DMS114 treated with DMSO at 0.1 percent for 48 hours (cell line): ENCODE measurements around the gene SLC4A2.

Experiments
- DNase-seq: peaks from one replicate; lab custom pipeline; 2025; ENCODE audit not compliant: unreplicated experiment; lab: John Stamatoyannopoulos, UW

SLC4A2 gene

DNA sequence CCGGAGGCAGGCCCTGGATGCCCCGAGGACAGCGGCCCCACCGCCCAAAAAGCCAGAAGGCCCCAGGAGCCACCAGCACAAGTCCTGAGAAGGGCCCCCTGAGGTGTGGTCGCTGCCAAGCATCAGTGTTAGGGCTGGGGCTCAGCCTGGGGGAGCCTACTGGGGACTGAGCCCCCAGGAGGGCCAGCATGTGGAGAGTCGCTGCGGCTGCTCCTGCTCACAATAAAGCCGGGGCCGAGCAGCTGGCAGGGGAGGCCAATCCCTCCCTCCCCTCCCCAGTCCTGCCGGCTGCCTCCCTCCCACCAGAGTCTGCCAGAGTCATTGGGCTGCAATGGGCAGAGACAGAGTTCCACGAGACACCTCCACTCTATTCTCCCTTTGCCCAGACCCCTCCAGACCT lies 14.1 kb upstream of the SLC4A2 start:
- DNase-seq: no peak

GRCh38 chr7:151045967-151046366 lies 13.4 kb upstream of the SLC4A2 start:
- no peak for DNase-seq

DNA sequence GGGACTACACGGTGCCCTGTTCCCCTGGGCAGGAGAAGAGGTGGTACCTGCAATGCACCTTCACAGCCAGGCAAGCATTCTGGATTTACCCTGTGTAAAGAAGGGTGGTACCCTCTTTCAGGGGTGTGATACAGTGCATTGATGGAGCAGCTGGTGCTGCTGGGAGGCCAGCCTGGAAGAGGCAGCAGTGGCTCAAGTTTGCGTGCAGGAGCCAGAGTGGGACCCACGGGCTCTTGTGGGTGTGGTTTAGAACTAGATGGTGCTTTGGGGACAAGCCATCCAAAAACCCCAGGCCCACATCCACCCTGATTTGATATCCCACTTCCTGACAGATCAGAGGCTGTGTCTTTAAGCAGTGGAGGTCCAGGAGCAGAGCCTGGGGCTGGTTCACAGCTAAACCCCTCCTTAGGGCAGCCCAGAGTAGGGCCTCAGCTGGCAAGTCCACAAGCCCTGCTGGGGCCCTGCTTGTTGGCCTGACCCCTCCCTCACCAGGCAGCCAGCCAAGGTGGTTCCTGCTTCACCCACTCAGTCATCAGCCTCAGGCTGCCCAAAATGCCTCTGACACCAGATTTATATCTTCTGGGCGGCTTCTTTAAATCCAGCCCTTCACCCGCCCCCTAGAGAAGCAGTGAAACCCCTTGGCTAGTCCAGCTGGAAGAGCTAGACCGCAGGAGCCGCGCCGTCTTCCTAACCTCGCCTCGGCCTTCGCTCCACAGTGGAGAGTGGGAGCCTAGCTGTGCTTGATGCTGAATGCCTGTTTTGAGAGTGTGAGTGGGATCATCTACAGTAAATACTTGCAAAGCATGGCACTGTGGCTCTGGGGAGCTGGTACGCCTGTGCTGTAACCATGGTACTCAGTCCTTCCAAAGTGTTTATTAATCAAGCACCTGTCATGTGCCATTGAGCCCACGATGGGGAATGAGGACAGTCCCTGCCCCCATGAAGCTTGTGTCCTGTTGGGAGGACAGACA lies 12.5 kb upstream of the SLC4A2 start:
- DNase-seq: no peak

- no peak for DNase-seq
Measured at GRCh38 chr7:151047976-151048815, 11.2 kb upstream of the SLC4A2 start, which contains the start of gene ASIC3. ASIC3 (plus strand) TSS chr7:151048531; CDS start chr7:151048886, 355 bp downstream.

GRCh38 chr7:151048911-151049463 lies 10.4 kb upstream of the SLC4A2 start:
- no peak for DNase-seq

DNA sequence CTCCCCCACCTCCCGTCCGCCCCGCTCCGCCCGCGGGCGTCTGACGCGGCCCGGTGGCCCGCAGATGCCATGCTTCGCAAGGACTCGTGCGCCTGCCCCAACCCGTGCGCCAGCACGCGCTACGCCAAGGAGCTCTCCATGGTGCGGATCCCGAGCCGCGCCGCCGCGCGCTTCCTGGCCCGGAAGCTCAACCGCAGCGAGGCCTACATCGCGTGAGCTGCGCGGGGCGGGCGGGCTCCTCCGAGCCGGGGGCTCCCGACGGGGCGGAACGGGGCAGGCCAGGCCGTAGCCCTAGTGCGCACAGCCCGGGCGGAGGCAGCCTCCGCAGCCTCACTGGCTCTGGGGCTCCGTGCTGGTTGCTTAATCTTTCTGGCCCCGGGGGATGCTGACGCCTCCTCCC lies 8.3 kb upstream of the SLC4A2 start:
- DNase-seq: no peak

GRCh38 chr7:151053096-151053495 lies 6.3 kb upstream of the SLC4A2 start:
- DNase-seq: no peak

DNA sequence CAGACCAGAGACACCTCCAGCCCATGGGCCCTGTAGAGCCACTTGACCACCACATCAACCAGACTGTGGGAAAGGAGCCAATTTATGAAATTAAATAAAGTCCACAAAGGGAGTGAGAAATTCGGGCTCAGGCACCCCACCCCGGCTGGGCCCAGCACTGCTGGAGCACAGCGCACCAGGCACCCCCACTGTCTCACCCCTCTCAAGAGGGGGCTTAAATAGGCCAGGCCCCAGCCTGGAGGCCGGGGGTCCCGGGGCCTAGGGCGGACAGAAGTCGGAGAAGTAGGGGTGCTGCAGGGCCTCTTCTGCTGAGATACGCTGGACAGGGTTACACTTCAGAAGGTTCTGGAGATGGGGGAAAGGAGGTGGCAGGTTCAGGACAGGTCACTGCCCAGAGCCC lies 5.6 kb upstream of the SLC4A2 start:
- DNase-seq: no peak

DNA sequence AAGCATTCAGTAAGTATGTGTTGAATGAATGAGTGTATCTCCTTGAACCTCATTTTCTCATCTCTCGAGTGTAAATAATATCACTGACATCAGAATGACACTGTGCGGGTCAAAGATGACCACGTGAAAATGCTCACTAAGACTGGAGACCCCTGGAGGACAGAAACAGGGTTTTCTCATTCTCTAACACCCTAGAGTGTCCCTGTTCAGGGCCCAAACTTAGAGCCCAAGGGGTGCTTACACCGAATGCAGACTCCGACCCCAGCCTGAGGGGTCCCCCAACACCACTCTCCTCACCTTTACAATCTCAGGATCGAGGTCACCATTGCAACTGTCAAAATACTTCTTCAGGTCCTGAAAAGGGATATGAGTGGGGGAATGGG lies 3.1 kb upstream of the SLC4A2 start:
- no peak for DNase-seq

DNA sequence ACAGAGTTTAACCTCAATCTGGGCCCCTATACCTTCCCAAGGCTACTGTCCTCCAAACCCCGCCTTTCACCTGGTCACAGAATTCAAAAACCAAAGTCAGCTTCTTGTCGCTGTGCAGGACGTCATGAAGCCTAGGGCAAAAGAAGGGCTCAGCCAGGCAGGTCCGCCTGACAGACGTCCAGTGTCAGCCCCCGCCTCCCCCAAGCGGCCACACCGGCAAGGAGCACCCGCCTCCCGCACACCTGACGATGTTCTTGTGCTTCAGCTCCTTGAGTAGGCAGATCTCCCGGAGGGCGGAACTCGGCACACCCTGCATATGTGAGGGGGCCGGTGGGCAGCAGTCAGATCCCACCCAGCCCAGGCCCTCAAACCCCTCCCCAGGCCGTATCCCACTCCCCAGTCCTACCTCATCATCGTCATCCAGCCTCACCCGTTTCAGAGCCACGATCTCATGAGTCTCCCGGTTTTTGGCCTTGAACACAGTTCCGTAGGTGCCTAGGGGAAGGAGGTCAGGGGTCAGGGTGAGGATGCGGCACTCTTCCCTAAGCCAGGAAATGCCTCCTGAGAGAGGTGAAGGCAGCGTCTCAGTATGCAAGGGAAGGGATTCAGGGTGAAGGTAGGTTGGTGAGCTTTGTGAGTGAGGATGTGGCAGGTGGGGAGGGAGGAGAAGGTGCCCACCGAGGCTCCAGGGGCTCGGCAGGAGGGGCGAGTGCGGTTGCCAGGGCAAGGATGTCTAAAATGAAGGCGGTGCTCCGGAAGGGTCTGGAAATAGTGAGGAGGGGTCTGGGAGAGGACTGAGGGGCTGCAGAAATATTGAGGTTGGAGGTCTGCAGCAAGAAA lies 2.5 kb upstream of the SLC4A2 start:
- DNase-seq: no peak

- DNase-seq: no peak
Measured at GRCh38 chr7:151057506-151057988, 1.8 kb upstream of the SLC4A2 start, which contains the start of gene CDK5. CDK5 (minus strand) TSS chr7:151057897; CDS start chr7:151057848, 49 bp downstream.

GRCh38 chr7:151057989-151058780 lies 1.2 kb upstream of the SLC4A2 start:
- DNase-seq: peak; percentile 98

DNA sequence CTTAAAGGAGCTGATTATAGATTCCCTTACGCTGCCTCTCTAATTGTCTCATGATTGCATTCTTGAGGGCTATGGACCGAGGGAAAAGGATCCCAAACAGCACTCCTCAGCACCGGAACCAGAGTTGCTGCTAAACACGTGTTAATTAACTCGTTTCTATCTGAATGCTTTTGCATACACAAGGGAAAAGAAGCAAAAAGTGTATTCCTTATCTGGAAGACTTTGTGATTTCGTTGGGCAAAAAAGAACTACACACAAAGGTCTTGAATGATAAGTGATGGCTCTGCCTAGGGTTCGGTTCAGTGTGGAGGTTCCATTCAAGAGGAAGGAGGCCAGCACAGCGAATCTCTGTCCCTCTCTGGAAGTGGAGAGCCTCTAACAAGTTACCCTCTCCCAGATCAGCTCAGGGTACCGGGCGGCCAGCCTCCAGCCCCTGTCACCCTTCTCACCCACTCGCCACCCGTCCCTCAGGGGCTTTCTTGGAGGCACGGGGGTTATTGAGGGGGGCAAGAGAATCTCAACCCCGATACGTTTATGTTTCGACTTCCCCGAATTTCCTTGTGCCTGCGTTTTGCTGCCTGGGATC lies 515 bp upstream of the SLC4A2 start:
- DNase-seq: no peak

DNA sequence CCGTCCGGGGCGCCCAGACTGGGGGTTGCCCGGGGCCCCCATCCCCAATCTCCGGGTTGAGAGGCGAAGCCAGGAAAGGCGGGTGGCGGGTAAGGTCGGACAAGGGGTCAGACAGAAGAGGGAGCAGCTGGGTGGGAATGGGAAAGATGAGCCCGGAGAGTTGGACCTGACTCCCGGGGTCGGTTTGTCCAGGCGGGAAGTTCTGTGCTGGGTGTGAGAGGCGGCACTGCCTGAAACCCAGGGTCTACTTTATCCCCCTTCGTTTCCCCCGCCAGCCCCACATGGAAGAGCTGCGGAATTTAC lies 675 bp downstream of the SLC4A2 start:
- no peak for DNase-seq

GRCh38 chr7:151060416-151061212 lies 1.2 kb downstream of the SLC4A2 start:
- no peak for DNase-seq

- DNase-seq: no peak
Measured at GRCh38 chr7:151061213-151062110, 2.1 kb downstream of the SLC4A2 start.

DNA sequence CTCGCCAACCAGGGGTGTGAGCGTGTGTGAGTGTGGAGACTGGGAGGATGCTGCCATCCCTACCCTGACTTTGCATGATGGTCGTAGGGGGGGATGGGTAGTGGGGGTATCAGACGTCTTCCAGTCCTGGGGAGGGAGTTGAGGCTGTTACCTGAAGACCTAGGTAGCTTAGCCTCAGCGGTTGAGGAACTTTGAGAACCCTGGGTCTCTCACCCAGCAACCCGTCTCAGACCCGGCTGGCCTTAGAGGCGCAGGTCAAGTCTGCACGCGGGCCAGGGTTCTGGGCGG lies 2.7 kb downstream of the SLC4A2 start:
- no peak for DNase-seq
